ENCODE data around the gene CELA2A.
A peak's percentile ranks its signal among the peaks of the same experiment; 100 is the strongest.
"Not testable (repeated sequence)": the region's sequence is repeated elsewhere in the genome, so short reads cannot be mapped to it uniquely, and the experiment has no call there.

Gene CELA2A

DNA sequence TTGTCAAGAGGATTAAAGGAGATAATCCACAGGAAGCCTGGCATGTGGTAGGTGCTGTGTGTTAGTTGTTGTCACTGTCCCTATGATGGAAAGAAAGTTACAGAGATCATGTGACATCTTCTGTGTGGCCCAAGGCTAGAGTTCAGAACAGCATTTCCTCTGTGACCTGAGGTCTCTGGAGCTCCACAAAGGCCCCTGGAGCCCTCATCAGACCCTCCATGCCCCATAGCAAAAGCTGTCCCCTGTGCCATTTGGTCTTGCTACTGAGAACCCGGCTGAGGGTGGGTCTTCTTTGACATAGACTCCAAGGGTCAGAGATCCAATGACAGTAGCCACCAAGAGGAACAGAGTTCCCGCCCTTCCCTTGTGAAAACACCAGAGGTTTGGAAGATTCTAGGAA, 27.4 kb downstream of the CELA2A start:
- H3K4me3 ChIP-seq (ENCODE audit: low read depth, low read length): no peak overlapping the region

DNA sequence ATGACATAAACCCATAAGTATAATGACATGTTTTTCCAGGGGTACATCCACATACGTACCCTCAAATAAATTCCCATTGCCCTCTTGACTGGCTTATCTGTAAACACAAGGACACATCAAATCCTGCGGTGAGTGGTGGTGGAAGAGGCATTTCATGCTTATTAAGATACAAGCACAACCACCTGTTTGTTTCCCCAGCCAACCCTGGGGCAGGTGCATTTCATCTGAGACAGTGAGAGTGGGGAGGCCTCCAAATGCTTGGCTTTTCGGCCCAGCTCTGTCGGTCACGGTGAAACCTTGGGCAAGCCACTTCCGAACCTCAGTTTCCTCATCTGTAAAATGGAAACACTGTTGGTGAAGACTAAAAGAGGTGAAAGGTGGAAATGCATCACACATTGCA, 27.9 kb downstream of the CELA2A start:
- H3K4me3 ChIP-seq (ENCODE audit: low read depth, low read length); DNase-seq (ENCODE audit: low read depth): not testable (repeated sequence)

More for the DNA sequence above, 27.4 kb downstream of the CELA2A start:
- DNase-seq (ENCODE audit: low read depth): no peak

DNA sequence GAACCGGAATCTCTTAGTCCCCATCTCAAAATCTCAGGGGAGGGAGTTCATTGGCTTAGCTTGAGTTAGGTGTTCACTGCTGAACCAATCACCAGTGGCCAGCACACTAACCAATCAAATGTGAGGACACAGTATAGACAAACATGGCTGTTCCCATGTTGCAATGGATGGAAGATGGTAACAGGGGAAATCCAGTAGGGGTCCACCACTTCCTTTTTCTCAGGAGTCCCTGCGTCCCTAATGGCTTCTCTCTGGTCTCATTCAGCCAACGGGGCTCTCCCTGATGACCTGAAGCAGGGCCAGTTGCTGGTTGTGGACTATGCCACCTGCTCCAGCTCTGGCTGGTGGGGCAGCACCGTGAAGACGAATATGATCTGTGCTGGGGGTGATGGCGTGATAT, 29.1 kb downstream of the CELA2A start:
- no peak overlapping the region for H3K4me3 ChIP-seq (ENCODE audit: low read depth, low read length)
- DNase-seq (ENCODE audit: low read depth): no peak

DNA sequence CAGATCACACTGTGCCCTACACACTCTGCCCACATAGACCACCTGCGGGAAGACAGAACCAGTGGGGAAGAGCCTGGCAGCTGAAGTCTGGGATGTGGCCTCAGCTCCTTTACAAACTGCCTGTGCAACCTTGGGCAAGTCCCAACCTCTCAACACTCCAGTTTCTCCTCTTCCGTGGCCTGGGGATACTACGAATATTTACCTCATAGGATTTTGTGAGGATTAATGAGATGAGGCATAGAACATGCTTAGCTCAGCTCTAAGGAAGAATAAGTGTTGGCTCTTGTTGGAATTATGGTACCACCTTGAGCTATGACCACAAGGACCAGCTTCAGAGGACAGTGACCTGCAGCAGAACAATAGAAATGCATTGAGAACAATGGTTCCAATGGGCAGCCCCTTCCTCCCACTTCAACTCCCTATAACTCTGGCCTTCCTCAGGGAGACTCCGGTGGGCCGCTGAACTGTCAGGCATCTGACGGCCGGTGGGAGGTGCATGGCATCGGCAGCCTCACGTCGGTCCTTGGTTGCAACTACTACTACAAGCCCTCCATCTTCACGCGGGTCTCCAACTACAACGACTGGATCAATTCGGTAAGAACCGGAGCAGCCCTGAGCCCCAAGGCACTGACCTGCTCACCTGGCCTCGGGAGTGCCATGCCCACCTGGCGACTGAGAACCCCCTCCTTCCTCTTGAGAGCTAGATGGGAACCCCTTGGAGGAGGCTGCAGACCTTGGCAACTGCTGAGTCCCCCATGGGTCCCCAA, 30.5 kb downstream of the CELA2A start:
- DNase-seq (ENCODE audit: low read depth); H3K4me3 ChIP-seq (ENCODE audit: low read depth, low read length): not testable (repeated sequence)

DNA sequence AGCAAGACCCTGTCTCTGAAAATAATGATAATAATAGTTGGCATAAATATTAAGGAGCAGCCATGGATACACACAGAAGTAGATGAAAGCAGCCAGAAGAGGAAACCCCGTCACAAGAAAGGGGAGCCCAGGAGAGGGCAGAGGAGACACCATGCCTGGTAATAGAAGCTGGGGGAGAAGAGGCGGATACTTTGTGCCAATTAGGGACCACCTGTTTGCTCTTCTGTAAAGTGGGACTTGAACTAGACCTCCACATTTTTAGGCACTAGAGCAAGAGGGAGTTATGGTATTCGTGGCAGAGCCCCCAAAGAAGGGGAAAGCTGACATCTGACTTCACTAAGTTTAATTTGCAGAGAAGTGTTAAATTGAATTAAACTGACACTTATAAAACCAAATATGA, 31.8 kb downstream of the CELA2A start:
- no peak overlapping the region for H3K4me3 ChIP-seq (ENCODE audit: low read depth, low read length)
- no peak for DNase-seq (ENCODE audit: low read depth)

DNA sequence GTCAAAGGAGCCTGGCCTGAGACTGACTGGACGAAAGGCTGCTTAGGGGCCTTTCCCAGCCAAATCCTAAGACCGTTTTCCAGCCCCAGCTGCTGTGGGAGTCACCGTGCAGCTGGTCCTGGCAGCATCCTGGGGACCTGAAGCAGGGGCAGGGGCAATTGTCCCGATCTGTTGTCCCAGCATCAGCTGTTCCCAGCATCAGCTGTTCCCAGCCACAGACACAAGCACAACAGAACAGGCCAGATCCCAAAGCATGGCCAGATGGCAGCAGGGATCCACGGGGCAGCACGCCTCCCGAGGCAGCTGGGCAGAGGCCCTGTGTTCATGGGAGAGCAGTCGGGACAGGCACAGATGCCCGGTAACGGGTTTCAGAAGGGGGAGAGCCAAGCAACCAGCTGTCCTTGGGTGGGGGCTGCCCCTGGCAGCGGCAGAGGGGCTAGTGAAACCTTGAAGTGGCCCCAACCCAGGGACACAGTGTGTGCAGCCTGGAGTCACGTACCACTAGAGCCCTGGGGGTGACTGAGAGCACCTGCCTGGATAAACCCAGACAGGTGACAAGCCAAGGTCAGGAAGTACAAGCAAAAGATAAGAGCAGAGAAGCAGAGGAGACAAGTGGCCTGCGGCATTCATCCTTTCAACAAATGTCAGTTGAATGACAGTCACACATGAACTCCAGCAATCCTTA, 32.7 kb downstream of the CELA2A start:
- peak; percentile 57 for DNase-seq (ENCODE audit: low read depth)
- no peak overlapping the region for H3K4me3 ChIP-seq (ENCODE audit: low read depth, low read length)

DNA sequence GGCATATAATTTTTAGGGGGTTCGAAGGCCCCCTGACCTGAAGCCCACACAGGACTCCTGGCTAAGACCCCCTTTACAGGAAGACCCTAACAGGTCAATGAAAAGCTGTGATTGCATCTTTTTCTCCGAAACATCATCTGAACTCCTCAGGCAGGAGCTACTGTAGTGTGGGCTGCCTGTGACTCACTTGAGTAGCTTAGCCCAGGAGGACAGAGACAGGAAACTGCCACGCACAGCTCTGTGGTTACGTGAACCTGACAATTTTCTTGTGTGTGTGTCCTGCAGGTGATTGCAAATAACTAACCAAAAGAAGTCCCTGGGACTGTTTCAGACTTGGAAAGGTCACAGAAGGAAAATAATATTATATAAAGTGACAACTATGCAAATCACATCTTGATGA, 34.5 kb downstream of the CELA2A start:
- H3K4me3 ChIP-seq (ENCODE audit: low read depth, low read length); DNase-seq (ENCODE audit: low read depth): not testable (repeated sequence)

DNA sequence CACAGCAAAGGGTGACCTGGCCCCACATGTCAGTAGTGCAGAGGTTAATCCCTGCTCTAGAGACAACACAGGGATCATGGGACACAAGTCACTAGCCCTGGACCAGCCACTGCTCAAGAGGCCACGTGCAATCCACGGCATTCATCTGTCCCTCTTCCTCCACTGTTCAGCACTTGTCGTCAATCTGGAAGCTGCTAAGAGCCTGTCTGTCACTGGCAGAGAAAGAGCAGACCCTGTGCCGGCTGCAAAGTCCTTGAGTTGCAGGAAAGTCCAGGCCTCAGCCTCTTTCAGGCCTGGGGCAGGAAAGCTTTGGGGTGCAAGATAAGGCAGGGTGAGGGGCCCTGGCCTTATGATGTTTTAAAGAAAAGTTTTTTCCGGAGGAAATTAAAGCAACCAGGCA, 36.1 kb downstream of the CELA2A start:
- H3K4me3 ChIP-seq (ENCODE audit: low read depth, low read length): no peak overlapping the region
- no peak for DNase-seq (ENCODE audit: low read depth)

DNA sequence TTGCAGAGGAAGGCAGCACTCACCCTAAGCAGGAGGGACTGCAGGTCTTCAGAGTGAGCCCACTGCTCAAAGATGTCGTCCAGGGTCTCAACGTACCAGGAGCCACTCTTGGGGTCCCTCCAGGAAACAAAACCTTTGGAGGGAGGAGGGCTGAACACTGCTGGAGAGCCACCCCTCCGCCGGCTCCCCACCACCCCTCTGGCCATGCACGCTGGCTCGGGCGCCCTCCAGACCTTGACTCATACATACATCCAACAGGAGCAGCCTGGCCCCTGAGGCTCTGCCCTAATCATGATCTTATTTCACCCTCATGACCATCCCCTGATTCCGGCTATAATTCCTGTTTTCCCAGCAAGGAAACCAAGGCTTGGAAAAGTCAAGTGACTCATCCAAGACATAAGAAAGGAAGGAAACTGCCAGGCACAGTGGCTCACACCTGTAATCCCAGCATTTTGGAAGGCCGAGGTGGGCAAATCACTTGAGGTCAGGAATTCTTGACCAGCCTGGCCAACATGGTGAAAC, 37.4 kb downstream of the CELA2A start:
- no peak overlapping the region for H3K4me3 ChIP-seq (ENCODE audit: low read depth, low read length)
- no peak for DNase-seq (ENCODE audit: low read depth)

DNA sequence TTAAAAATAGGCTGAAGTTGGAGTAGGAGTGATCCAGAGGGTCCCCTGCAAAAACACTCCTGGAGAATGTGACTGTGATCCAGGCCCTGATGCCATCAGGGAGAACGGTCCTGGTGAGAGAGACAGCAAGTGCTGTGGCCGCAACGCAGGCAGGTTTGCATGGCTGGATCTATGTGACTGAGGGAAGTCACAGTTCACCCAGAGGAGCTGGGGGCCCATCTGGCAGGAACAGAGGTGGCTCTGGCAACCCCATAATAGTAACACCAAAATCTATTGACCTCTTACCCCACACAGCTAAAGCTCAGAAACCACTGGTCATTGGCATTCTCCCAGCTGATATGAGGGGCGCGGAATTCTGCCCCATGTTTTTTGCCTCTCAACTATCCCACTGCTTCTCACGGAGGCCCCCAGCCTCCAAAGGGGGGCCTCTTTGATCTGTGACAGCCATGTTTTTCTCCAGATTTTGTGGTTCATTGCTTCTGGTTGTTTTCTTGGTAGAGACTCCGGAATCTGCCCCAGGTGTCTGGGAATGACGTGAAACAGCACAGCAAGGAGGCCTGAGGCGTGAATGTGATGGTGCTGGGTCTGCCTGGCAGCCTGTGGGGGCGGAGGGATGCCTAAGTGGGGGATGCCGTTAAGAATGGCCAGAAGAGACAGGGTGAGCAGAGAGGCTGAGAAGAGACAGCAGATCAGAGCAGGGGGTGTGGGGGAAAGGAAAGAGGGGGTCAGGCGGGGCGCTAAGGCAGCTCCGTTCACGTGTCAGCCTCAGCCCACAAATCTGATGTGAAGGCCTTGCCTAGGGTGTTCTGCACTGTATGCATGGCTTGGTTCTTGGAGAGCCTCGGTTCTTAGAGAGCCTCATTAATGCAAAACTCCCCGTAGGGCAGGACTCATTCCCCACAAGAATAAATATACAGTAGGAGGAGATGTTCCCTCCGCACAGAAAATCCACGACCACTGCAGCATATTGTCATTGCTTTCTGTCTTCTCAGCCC, 43.9 kb downstream of the CELA2A start:
- no peak overlapping the region for H3K4me3 ChIP-seq (ENCODE audit: low read depth, low read length)
- DNase-seq (ENCODE audit: low read depth): no peak

DNA sequence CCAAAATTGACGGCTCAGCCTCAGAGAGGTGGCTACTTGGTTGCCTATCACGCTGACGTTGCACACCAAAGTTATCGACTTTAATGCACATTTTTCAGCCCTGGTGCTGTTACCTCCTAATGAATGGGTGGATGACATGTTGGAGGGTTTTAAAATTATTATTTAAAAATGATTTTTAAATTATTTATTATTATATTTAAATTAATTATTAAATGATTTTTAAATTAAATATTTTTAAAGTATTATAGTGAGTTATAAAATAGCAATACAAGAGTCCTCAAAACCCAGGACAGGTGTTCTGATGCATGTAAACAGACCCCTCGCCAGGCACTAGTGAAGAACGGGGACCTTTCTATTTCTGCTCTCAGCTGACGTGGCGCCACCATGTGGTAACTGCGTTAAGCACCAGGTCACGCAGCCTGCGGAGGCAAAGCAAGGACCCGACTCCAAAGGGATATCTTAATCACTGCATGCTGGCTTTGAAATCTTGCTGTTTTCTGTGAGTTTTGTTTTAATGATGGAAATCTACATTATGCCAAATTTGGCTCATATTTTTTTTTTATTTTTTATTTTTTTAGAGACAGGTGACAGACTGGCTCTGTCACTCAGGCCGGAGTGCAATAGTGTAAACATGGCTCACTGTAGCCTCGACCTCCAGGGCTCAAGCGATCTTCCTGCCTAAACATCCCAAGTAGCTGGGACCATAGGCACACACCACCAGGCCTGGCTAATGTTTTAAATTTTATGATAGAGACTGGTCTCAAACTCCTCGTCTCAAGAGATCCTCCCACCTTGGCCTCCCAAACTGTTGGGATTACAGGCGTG, 44.9 kb downstream of the CELA2A start:
- H3K4me3 ChIP-seq (ENCODE audit: low read depth, low read length): no peak overlapping the region
- DNase-seq (ENCODE audit: low read depth): no peak

DNA sequence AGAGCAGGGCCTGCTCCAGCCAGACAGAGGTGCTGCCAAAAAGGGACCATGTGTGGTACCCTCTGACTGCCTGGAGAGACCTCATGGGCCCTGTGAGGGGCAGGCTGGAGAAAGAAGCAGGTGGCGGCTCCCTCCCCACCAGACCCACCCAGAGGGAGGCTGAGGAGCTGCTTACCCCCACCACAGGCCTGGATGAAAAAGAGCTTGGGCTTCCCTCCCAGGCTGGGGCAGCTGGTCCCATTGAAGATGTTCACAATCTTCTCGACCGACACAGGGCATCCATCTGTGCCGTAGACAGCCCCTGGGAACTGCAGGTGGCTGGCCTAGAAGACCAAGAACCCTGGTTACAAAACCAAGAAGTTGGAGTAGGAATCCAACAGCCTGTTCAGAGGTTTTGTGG, 47.9 kb downstream of the CELA2A start:
- DNase-seq (ENCODE audit: low read depth): no peak
- H3K4me3 ChIP-seq (ENCODE audit: low read depth, low read length): no peak overlapping the region

DNA sequence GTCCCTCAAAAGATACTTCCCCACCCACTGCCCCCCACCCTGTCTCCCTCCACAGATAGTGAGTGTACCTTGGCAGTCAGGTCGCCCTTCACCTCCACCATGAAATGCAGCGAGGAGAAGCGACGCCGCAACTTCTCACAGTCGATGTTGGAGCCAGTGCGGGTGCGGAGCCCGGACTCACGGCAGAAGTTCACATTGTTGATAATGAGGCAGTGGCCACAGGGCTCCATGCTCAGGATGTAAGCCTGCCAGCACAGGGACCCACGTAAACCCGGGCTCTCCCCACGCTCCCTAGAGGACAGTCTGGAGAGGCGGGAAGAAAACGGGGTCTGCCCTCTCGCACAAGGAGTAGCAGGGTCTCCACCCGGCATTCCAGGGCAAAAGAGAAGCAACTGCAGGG, 50.3 kb downstream of the CELA2A start:
- no peak overlapping the region for H3K4me3 ChIP-seq (ENCODE audit: low read depth, low read length)
- no peak for DNase-seq (ENCODE audit: low read depth)

DNA sequence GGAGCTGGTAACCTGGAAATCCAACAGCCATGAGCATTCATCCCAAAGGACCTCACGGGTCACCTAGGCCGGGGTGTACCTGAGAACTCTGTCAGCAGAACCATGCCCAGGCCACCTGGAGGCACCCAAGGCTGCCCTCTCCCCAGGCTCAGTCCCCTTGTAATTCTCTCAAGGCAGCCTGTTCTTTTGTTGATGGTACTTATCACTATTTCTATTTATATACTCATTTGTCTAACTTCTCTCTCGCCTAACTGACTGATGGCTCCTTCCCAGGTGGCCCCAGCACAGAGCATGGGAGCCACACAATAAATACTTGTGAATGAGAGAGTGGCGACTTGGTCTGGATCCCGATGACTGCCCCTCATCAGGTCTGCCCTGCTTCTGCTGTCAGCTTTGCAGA, 50.7 kb downstream of the CELA2A start:
- H3K4me3 ChIP-seq (ENCODE audit: low read depth, low read length): no peak overlapping the region
- no peak for DNase-seq (ENCODE audit: low read depth)

DNA sequence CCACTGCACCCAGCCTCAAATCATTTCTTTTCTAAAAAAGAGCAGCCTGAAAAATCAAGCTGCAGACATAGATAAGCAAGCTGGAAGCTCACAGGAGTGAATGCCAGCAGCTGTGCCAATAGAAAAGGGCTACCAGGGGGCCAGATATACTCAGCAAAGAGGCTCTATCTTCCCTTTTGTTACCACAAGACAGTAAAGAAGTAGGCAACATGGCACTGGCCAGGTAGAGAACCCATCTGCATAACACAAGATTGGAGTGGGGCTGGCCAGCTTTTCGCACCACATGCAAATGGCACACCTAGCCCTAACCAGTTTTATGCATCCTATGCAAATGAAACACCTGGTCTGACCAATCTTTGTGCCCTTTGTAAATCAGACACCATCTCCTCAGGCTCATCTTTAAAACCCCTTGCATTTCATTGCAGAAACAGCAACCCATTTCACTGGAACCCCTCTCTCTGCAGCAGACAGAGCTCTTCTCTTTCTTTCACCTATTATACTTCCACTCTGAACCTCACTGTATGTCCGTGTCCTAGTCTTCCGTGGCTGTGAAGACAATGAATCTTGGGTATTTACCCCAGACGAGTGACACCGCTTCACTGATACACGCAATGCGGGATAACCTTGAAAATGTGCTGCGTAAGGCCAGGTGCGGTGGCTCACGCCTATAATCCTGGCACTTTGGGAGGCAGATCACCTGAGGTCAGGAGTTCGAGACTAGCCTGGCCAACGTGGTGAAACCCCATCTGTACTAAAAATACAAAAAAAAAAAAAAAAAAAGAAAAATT, 52.4 kb downstream of the CELA2A start:
- H3K4me3 ChIP-seq (ENCODE audit: low read depth, low read length): no peak overlapping the region
- DNase-seq (ENCODE audit: low read depth): no peak

DNA sequence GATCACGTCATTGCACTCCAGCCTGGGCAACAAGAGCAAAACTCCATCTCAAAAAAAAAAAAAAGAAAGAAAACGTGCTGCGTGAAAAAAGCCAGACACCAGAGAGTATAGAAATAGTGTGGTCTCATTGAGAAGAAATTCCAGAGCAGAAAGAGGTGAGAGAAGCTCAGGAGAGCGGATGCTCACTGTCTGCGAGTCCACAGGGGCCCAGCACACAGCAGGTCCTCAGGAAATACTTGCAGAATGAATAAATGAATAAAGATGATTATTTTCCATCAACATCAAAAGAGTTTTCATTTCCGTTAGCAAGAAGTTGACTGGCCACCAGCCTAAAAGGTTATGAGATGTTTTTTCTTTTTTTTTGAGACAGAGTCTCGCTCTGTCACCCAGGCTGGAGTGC, 53.1 kb downstream of the CELA2A start:
- DNase-seq (ENCODE audit: low read depth): no peak
- H3K4me3 ChIP-seq (ENCODE audit: low read depth, low read length): no peak overlapping the region

DNA sequence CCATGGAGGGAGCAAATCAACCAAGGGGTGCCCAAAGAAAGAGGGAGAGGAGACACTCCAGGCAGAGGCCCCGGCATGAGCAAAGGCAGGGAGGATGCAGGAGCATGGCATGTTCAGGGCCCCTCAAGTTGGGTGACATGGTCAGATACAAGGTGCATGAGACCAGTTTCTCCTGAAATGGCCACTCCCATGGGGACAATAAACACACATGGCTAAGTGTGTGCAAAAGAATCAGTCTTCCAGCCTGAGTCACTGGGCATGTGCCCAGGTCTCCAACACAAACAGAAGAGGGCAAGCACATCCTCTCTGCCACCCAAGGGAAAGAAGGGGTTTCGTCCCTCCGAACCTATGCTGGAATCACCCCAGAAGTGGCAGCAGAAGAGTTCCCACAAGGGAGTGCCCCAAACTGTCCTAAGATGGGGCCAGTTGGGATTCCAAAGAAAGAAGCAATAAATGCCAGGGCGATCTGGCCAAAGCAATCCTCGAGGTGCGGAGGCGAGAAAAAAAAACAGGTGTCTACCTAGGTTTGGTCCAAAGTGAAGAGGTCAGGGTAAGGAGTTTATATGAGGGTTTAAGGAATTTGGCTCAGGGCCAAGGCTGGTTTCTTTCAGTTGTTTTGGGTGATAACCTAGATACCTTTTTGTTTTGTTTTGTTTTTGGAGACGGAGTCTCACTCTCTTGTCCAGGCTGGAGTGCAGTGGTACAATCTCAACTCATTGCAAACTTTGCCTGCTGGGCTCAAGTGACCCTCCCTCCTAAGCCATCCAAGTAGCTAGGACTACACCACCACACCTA, 54.3 kb downstream of the CELA2A start:
- DNase-seq (ENCODE audit: low read depth): no peak
- no peak overlapping the region for H3K4me3 ChIP-seq (ENCODE audit: low read depth, low read length)

Measured in skeletal muscle cell (primary cell).